ENCODE data around the gene ALAS1.

- TF ChIP-seq POLR2AphosphoS5 (IDR thresholded peaks at IDR 0.05) (no peak), CTCF (IDR thresholded peaks at IDR 0.05) (no peak), POLR2A (IDR thresholded peaks at IDR 0.05) (no peak)
Observed at GRCh38 chr3:52174896-52175295, 23.1 kb upstream of the ALAS1 start.

Data from gastroesophageal sphincter (tissue), 3 donors.